Ascending aorta (tissue), 2 donors: Measurements from ENCODE around the gene GFOD1. TPM values are rescaled to one million over a fixed set of nuclear protein-coding genes. Genes with fewer than 3 reads are reported as not detected.

Experiments
- DNase-seq, 2 donors: peaks; one replicate each; pipeline ENCODE4 v3.0.0-alpha.2; 2019; ENCODE audit warnings: low spot score in 2 of 2
- H3K27ac ChIP-seq, 2 donors: fragments of 200-600 bp; sonication (generic); one replicate each; pipeline ENCODE4 v1.5.1; 2016 to 2017; ENCODE audit warnings: mild to moderate bottlenecking in 1 of 2
- H3K27me3 ChIP-seq: fragments of 200-600 bp; sonication (generic); one replicate; pipeline ENCODE4 v1.5.1; 2017
- H3K36me3 ChIP-seq, 2 donors: fragments of 200-600 bp; sonication (generic); one replicate each; pipeline ENCODE4 v1.5.1; 2016
- H3K4me1 ChIP-seq, 2 donors: fragments of 200-600 bp; sonication (generic); one replicate each; pipeline ENCODE4 v1.5.1; 2016 to 2017; ENCODE audit warnings: mild to moderate bottlenecking in 1 of 2
- H3K4me3 ChIP-seq, 2 donors: fragments of 200-600 bp; sonication (generic); one replicate each; pipeline ENCODE4 v1.5.1; 2016 to 2017; ENCODE audit warnings: mild to moderate bottlenecking in 1 of 2
- H3K9me3 ChIP-seq, 2 donors: fragments of 200-600 bp; sonication (generic); one replicate each; pipeline ENCODE4 v1.5.1; 2016
- intact Hi-C: fragments of 100-400 bp; cut with DNase I; formaldehyde crosslinking; loops from one replicate; pipeline ENCODE4 v1.15.1; 2023
- total RNA-seq: library from RNA; depleted of rRNA; stranded (reverse); fragments of >200 nt; gene quantifications from one replicate; pipeline ENCODE4 v1.1.0, GENCODE V29; 2016
- TF ChIP-seq, protein P1 (sequence below), 3 experiments: fragments of 200-600 bp in 2 of 3; fragments of 450-650 bp in 1 of 3; sonication (generic) in 2 of 3; IDR thresholded peaks; one replicate each; pipeline ENCODE4 v1.5.1; 2016 to 2019; ENCODE audit warnings: antibody characterized with exemption in 3 of 3, mild to moderate bottlenecking in 1 of 3, moderate library complexity in 1 of 3

GFOD1 gene
- total RNA-seq, 1 donor from 2014 or later, result 28.7 TPM

DNA sequence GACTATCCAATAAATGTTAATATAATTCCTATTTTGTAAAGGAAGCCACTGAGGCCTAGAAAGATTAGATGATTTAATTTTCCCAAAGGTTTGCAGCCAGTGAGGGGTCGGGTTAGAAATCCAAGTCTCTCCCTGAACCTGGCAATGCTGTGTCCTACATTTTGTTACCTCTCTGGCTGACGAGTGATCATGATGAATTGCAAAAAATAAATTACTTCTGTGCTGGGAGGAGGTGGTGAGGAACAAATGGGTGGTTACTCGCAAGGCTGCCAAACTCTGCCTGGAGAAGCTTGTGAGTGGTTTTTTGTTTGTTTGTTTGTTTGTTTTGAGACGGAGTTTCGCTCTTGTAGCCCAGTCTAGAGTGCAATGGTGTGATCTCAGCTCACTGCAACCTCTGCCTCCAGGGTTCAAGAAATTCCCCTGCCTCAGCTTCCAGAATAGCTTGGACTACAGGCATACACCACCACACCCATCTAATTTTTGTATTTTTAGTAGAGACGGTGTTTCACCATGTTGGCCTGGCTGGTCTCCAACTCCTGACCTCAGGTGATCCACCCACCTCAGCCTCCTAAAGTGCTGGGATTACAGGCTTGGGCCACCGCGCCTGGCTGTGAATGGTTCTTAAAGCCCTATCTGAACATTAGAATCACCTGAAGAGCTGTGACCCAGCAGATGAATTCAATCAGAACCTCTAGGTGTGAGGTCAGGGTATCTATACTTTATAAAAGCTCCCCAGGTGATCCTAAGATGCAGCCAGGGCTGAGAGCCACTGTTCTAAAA is 138.9 kb downstream of the GFOD1 start:
- H3K9me3 ChIP-seq, result no peaks in the 10 kb centered on the region
- intact Hi-C loops, result no loop called here
- H3K4me1 ChIP-seq, result no peaks in the 10 kb centered on the region
- no peak overlapping the region for H3K4me3 ChIP-seq
- no peak overlapping the region for H3K27ac ChIP-seq
- no peak for DNase-seq
- no peaks in the 10 kb centered on the region for H3K36me3 ChIP-seq
- H3K27me3 ChIP-seq, result no peaks in the 10 kb centered on the region
- TF ChIP-seq, protein P1, sequence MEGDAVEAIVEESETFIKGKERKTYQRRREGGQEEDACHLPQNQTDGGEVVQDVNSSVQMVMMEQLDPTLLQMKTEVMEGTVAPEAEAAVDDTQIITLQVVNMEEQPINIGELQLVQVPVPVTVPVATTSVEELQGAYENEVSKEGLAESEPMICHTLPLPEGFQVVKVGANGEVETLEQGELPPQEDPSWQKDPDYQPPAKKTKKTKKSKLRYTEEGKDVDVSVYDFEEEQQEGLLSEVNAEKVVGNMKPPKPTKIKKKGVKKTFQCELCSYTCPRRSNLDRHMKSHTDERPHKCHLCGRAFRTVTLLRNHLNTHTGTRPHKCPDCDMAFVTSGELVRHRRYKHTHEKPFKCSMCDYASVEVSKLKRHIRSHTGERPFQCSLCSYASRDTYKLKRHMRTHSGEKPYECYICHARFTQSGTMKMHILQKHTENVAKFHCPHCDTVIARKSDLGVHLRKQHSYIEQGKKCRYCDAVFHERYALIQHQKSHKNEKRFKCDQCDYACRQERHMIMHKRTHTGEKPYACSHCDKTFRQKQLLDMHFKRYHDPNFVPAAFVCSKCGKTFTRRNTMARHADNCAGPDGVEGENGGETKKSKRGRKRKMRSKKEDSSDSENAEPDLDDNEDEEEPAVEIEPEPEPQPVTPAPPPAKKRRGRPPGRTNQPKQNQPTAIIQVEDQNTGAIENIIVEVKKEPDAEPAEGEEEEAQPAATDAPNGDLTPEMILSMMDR (IDR thresholded peaks at IDR 0.05), result no peak

DNA sequence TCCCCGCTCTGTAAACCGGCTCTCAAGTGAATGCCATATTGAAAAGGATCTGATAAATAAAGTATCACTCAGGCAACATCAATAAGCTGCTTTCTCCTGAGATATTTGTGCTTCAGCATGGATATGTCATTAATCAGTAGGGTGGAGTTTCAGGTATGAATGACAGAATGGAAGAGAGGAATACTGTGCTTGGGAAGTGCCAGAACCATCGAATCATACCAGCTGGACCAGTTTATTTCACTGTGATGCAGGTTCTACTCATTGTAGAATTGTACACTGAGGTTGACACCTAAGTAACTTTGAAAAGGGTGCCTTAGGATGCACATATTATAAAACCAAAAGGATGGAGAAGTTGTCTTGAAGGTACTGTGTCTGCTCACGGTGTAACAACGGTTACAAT is 141.2 kb downstream of the GFOD1 start:
- Histone ChIP-seq H3K27ac (no peak overlapping the region), H3K4me1 (no peaks in the 10 kb centered on the region), H3K9me3 (peaks cover 0 to 8% of the 10 kb centered on the region in 2 donors), H3K36me3 (no peaks in the 10 kb centered on the region), H3K27me3 (no peaks in the 10 kb centered on the region), H3K4me3 (no peak overlapping the region)
- intact Hi-C loops, result no loop called here
- TF ChIP-seq, protein P1 (IDR thresholded peaks at IDR 0.05), result no peak
- no peak for DNase-seq

DNA sequence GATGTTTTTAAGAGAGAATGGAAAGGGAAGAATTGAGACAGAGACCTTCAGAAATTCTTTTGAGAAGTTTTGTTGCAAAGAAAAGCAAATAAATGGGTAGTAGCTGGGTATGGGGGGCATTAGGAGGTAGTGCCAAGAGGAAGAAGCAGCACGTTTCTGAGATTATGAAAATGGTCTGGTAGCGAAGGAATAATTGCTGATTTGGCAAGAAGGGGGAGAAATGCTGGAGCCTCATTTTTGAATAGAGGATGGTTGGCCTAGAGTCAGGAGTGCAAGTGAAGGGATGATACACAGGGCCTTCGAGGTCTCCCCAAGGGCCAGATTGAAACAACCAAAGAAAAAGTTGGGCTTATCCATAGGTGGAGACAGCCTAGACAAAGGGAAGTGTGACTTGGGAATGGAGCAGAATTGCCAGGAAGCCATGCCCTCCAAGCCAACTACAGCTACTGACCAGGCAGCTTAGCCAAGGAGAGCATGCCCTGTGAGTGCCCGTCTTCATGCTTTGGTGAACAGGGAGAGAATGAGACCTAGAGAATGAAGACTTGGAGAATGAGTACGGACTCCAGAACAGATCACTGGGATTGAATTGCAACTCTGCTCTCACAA is 144.9 kb downstream of the GFOD1 start:
- no peaks in the 10 kb centered on the region for H3K36me3 ChIP-seq
- no peak for DNase-seq
- intact Hi-C loops, result no loop called here
- H3K4me3 ChIP-seq, result no peak overlapping the region
- H3K4me1 ChIP-seq, result no peaks in the 10 kb centered on the region
- peaks cover 0 to 8% of the 10 kb centered on the region in 2 donors for H3K9me3 ChIP-seq
- TF ChIP-seq, protein P1 (IDR thresholded peaks at IDR 0.05), result no peak
- no peak overlapping the region for H3K27ac ChIP-seq
- no peaks in the 10 kb centered on the region for H3K27me3 ChIP-seq

DNA sequence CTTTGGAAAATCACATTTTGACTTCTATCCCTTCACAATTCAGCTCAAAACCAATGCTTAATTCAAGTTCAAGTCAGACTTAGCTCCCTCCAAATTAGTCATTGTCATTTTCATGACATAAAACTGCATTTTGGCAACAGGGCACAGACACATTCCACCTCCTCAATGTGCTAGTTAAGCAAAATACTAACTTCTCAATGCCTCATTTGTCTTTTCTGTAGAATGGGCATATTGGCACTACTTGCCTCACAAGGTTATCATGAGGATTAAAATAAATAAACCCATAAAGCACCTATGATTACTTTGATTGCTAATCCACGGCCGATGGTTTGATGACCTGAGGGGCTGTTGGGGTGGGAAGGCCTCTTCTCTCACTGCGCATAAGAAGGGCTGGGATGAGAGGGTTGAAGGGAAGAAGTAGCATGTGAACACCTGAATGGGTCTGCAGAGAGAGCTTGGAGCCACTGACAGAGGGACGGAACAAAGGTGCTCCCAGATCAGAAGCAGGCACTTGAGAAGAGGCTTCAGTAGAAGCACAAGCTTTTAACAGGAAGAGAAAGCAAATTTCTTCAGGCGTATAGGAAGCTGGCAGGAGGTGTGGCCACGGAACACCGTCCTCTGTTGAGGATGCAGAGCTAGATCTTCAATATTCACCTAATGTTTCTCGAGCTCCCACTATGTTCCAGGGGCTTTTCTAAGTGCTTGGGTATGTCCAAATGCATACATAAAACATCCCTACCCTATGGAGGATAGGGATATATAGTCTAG is 147.4 kb downstream of the GFOD1 start:
- intact Hi-C loops, result loop anchor here (5.0 to 10.0 kb wide), 2 partner anchors 72 to 475 kb away; partner anchors contain the start of gene MCUR1
- Histone ChIP-seq H3K36me3 (no peaks in the 10 kb centered on the region), H3K27me3 (no peaks in the 10 kb centered on the region), H3K4me3 (no peak overlapping the region), H3K4me1 (no peaks in the 10 kb centered on the region), H3K27ac (no peak overlapping the region), H3K9me3 (peaks cover 0 to 8% of the 10 kb centered on the region in 2 donors)
- no peak for DNase-seq
- TF ChIP-seq, protein P1 (IDR thresholded peaks at IDR 0.05), result no peak

DNA sequence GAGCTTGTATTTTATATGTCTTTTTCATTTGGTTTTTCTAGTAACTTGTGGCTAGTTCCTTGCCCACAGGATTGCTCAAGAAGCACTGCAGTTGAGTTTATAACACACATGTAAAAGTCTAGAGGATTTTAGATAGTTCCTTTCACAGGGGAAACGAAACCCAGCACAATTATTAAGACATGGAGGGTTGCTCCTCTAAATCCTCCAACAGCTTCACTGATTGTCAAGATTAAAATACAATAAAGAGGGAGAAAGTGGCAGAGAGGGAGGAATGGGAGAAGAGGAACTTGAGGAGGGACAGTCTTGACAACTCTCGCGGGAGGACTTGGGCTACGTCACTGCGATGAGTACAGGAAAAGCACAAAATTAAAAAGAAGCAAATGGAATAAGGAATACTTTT is 149.4 kb downstream of the GFOD1 start:
- intact Hi-C loops, result loop anchor here (5.0 to 10.0 kb wide), 2 partner anchors 74 to 477 kb away; partner anchors contain the start of gene MCUR1
- TF ChIP-seq, protein P1 (IDR thresholded peaks at IDR 0.05), result no peak
- no peak overlapping the region for H3K27ac ChIP-seq
- no peaks in the 10 kb centered on the region for H3K27me3 ChIP-seq
- peaks cover 0 to 8% of the 10 kb centered on the region in 2 donors for H3K9me3 ChIP-seq
- no peaks in the 10 kb centered on the region for H3K4me1 ChIP-seq
- no peak for DNase-seq
- no peak overlapping the region for H3K4me3 ChIP-seq
- H3K36me3 ChIP-seq, result no peaks in the 10 kb centered on the region
